GM23338 (cell line): Measurements from ENCODE around the gene SPATC1L. TPM values are rescaled to one million over a fixed set of nuclear protein-coding genes. Genes with fewer than 3 reads are reported as not detected.

Experiments
- ATAC-seq: fragments of 200-7000 bp; cut with Tn5 transposase; 3 replicates; pipeline ENCODE4 v1.9.1; 2020
- DNase-seq: peaks from one replicate; pipeline ENCODE4 v3.0.0-alpha.2; 2015; ENCODE audit warnings: low spot score
- H2AFZ ChIP-seq: fragments of 200-600 bp; sonication (generic); 2 replicates; pipeline ENCODE4 v1.8.0; 2016; ENCODE audit warnings: antibody characterized with exemption, mild to moderate bottlenecking, moderate library complexity
- H3F3A ChIP-seq: fragments of 200-600 bp; sonication (generic); replicated peaks from 2 replicates; pipeline ENCODE4 v1.8.0; 2017; ENCODE audit warnings: antibody characterized with exemption, mixed run types, low read depth
- H3K27ac ChIP-seq: fragments of 200-600 bp; sonication (generic); 2 replicates; pipeline ENCODE4 v1.6.1; 2016; ENCODE audit warnings: low read depth
- H3K27me3 ChIP-seq: fragments of 200-600 bp; sonication (generic); 2 replicates; pipeline ENCODE4 v1.8.0; 2016; ENCODE audit warnings: mild to moderate bottlenecking, mixed run types, moderate library complexity; ENCODE audit not compliant: insufficient read depth
- H3K36me3 ChIP-seq: fragments of 200-600 bp; sonication (generic); 2 replicates; pipeline ENCODE4 v1.8.0; 2016; ENCODE audit warnings: mild to moderate bottlenecking; ENCODE audit not compliant: insufficient read depth
- H3K4me1 ChIP-seq: fragments of 200-600 bp; sonication (generic); 2 replicates; pipeline ENCODE4 v1.8.0; 2016; ENCODE audit warnings: mild to moderate bottlenecking, moderate library complexity; ENCODE audit not compliant: insufficient read depth
- H3K4me2 ChIP-seq: fragments of 200-600 bp; sonication (generic); 2 replicates; pipeline ENCODE4 v1.7.1; 2017; ENCODE audit warnings: mixed run types
- H3K4me3 ChIP-seq: fragments of 200-600 bp; sonication (generic); 2 replicates; pipeline ENCODE4 v1.6.1; 2016; ENCODE audit warnings: mixed run types
- H3K79me2 ChIP-seq: fragments of 200-600 bp; sonication (generic); replicated peaks from 2 replicates; pipeline ENCODE4 v1.8.0; 2017; ENCODE audit warnings: mild to moderate bottlenecking; ENCODE audit not compliant: insufficient read depth
- H3K9me2 ChIP-seq: fragments of 200-600 bp; sonication (generic); 2 replicates; pipeline ENCODE4 v1.8.0; 2017; ENCODE audit not compliant: insufficient read depth
- H4K20me1 ChIP-seq: fragments of 200-600 bp; sonication (generic); replicated peaks from 2 replicates; pipeline ENCODE4 v1.8.0; 2017; ENCODE audit warnings: mild to moderate bottlenecking; ENCODE audit not compliant: insufficient read depth
- H3K27ac Mint-ChIP-seq: 2 replicates; pipeline ENCODE4 v1.8.0; 2020; ENCODE audit warnings: inconsistent platforms, mild to moderate bottlenecking, moderate library complexity, mixed read lengths
- H3K27me3 Mint-ChIP-seq: 3 replicates; pipeline ENCODE4 v1.8.0; 2022; ENCODE audit warnings: low read depth, mild to moderate bottlenecking, moderate library complexity, mixed read lengths, inconsistent platforms; ENCODE audit not compliant: insufficient read depth, poor library complexity
- H3K36me3 Mint-ChIP-seq: 3 replicates; pipeline ENCODE4 v1.8.0; 2021; ENCODE audit warnings: low read depth, mild to moderate bottlenecking, inconsistent platforms, moderate library complexity, mixed read lengths
- H3K4me1 Mint-ChIP-seq: 3 replicates; pipeline ENCODE4 v1.8.0; 2020; ENCODE audit warnings: mild to moderate bottlenecking, inconsistent platforms, mixed read lengths
- H3K4me3 Mint-ChIP-seq: 3 replicates; pipeline ENCODE4 v1.8.0; 2021; ENCODE audit warnings: moderate library complexity, mild to moderate bottlenecking, inconsistent platforms, mixed read lengths
- H3K9me3 Mint-ChIP-seq: 3 replicates; pipeline ENCODE4 v1.8.0; 2020; ENCODE audit warnings: moderate library complexity, mild to moderate bottlenecking, inconsistent platforms, mixed read lengths
- CREB1 ChIP-seq: fragments of 250-450 bp; sonication (Bioruptor Pico); IDR thresholded peaks from 2 replicates; pipeline ENCODE4 v1.5.0; 2020; ENCODE audit warnings: low read depth, mild to moderate bottlenecking, moderate library complexity
- ETS1 ChIP-seq: IDR thresholded peaks from 2 replicates; pipeline ENCODE4 v1.6.1; 2016; ENCODE audit warnings: antibody characterized with exemption
- EZH2 ChIP-seq: fragments of 200-600 bp; sonication (generic); IDR thresholded peaks from one replicate; pipeline ENCODE4 v1.8.0; 2017; ENCODE audit warnings: antibody characterized with exemption, mild to moderate bottlenecking, low read depth; ENCODE audit not compliant: unreplicated experiment
- EZH2phosphoT487 ChIP-seq: fragments of 200-600 bp; sonication (generic); IDR thresholded peaks from one replicate; pipeline ENCODE4 v1.8.1; 2018; ENCODE audit warnings: antibody characterized with exemption; ENCODE audit not compliant: unreplicated experiment
- JUNB ChIP-seq: IDR thresholded peaks from one replicate; pipeline ENCODE4 v1.6.1; 2016; ENCODE audit warnings: antibody characterized with exemption; ENCODE audit not compliant: unreplicated experiment
- NANOG ChIP-seq: IDR thresholded peaks from 2 replicates; pipeline ENCODE4 v1.6.1; 2016; ENCODE audit warnings: antibody characterized with exemption, borderline replicate concordance
- POLR2AphosphoS5 ChIP-seq: IDR thresholded peaks from 2 replicates; pipeline ENCODE4 v1.6.1; 2016; ENCODE audit warnings: antibody characterized with exemption, low read depth
- REST ChIP-seq: IDR thresholded peaks from one replicate; pipeline ENCODE4 v1.6.1; 2018; ENCODE audit warnings: antibody characterized with exemption; ENCODE audit not compliant: unreplicated experiment
- STAT1 ChIP-seq: IDR thresholded peaks from one replicate; pipeline ENCODE4 v1.6.1; 2016; ENCODE audit warnings: antibody characterized with exemption; ENCODE audit not compliant: unreplicated experiment
- ZNF114 ChIP-seq: fragments of 250-450 bp; sonication (Bioruptor Pico); IDR thresholded peaks from 2 replicates; pipeline ENCODE4 v1.5.0; 2020; ENCODE audit warnings: mild to moderate bottlenecking, moderate library complexity
- ZNF331 ChIP-seq: fragments of 250-450 bp; sonication (Bioruptor Pico); IDR thresholded peaks from 2 replicates; pipeline ENCODE4 v1.5.0; 2020; ENCODE audit warnings: low read depth, mild to moderate bottlenecking, moderate library complexity
- polyA plus RNA-seq: library from polyadenylated mRNA; unstranded; fragments of >200 nt; fragmentation: Nextera tagmentation; extraction: Ambion mirVana; gene quantifications from 2 replicates; pipeline ENCODE4 v1.2.1, GENCODE V29; 2016
- total RNA-seq: library from RNA; depleted of rRNA; stranded (reverse); fragments of >200 nt; shearing (Covaris generic); gene quantifications from 2 replicates; pipeline ENCODE4 v1.2.3, GENCODE V29; 2014
- TF ChIP-seq, protein P1 (sequence below), 2 experiments: fragments of 200-600 bp in 1 of 2; sonication (generic) in 1 of 2; conservative IDR thresholded peaks; 2 replicates each; pipeline versions ENCODE4 v1.5.1 to v1.6.1; 2016 to 2017; ENCODE audit warnings: antibody characterized with exemption in 2 of 2, low read depth in 2 of 2, mild to moderate bottlenecking in 2 of 2, moderate library complexity in 1 of 2
- TF ChIP-seq, protein P2 (sequence below): fragments of 250-450 bp; sonication (Bioruptor Pico); IDR thresholded peaks from 2 replicates; pipeline ENCODE4 v1.5.0; 2020; ENCODE audit warnings: mild to moderate bottlenecking, moderate library complexity

The SPATC1L gene
- total and polyA plus RNA-seq, 2 experiments from 2014 or later: 37.6 to 70.2 TPM

- Mint-ChIP-seq H3K4me3 (no peak overlapping the region), H3K4me1 (no peaks in the 10 kb centered on the region; the same call in 2 of the 3 replicates), H3K27me3 (peaks cover 4% of the 10 kb centered on the region), H3K9me3 (no peaks in the 10 kb centered on the region), H3K36me3 (peaks cover 28% of the 10 kb centered on the region), H3K27ac (no peak overlapping the region)
- H3K9me2 ChIP-seq: no peaks in the 10 kb centered on the region
- H3K27ac ChIP-seq: no peak overlapping the region
- H3K4me2 ChIP-seq: no peak overlapping the region
- no peak for ATAC-seq
- no peaks in the 10 kb centered on the region for H3K27me3 ChIP-seq
- H4K20me1 ChIP-seq: no peaks in the 10 kb centered on the region; the same call in 1 of the 2 replicates
- 0 out of 2 replicates have a peak, but pooled peaks cover 5% of the 10 kb centered on the region for H3K79me2 ChIP-seq
- no peak for TF ChIP-seq JUNB
- TF ChIP-seq NANOG: no peak
- TF ChIP-seq ZNF114 (CRISPR knock-in tag): no peak
- TF ChIP-seq REST: no peak
- no peak for TF ChIP-seq ETS1
- TF ChIP-seq, protein P1, sequence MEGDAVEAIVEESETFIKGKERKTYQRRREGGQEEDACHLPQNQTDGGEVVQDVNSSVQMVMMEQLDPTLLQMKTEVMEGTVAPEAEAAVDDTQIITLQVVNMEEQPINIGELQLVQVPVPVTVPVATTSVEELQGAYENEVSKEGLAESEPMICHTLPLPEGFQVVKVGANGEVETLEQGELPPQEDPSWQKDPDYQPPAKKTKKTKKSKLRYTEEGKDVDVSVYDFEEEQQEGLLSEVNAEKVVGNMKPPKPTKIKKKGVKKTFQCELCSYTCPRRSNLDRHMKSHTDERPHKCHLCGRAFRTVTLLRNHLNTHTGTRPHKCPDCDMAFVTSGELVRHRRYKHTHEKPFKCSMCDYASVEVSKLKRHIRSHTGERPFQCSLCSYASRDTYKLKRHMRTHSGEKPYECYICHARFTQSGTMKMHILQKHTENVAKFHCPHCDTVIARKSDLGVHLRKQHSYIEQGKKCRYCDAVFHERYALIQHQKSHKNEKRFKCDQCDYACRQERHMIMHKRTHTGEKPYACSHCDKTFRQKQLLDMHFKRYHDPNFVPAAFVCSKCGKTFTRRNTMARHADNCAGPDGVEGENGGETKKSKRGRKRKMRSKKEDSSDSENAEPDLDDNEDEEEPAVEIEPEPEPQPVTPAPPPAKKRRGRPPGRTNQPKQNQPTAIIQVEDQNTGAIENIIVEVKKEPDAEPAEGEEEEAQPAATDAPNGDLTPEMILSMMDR (conservative IDR thresholded peaks at IDR 0.05; ENCODE audit: low read depth in 2 of 2): no peak
- TF ChIP-seq POLR2AphosphoS5: no peak
- no peak for TF ChIP-seq CREB1
- TF ChIP-seq ZNF331 (CRISPR knock-in tag): no peak
- TF ChIP-seq STAT1: no peak
- TF ChIP-seq EZH2: no peak
- TF ChIP-seq, protein P2, sequence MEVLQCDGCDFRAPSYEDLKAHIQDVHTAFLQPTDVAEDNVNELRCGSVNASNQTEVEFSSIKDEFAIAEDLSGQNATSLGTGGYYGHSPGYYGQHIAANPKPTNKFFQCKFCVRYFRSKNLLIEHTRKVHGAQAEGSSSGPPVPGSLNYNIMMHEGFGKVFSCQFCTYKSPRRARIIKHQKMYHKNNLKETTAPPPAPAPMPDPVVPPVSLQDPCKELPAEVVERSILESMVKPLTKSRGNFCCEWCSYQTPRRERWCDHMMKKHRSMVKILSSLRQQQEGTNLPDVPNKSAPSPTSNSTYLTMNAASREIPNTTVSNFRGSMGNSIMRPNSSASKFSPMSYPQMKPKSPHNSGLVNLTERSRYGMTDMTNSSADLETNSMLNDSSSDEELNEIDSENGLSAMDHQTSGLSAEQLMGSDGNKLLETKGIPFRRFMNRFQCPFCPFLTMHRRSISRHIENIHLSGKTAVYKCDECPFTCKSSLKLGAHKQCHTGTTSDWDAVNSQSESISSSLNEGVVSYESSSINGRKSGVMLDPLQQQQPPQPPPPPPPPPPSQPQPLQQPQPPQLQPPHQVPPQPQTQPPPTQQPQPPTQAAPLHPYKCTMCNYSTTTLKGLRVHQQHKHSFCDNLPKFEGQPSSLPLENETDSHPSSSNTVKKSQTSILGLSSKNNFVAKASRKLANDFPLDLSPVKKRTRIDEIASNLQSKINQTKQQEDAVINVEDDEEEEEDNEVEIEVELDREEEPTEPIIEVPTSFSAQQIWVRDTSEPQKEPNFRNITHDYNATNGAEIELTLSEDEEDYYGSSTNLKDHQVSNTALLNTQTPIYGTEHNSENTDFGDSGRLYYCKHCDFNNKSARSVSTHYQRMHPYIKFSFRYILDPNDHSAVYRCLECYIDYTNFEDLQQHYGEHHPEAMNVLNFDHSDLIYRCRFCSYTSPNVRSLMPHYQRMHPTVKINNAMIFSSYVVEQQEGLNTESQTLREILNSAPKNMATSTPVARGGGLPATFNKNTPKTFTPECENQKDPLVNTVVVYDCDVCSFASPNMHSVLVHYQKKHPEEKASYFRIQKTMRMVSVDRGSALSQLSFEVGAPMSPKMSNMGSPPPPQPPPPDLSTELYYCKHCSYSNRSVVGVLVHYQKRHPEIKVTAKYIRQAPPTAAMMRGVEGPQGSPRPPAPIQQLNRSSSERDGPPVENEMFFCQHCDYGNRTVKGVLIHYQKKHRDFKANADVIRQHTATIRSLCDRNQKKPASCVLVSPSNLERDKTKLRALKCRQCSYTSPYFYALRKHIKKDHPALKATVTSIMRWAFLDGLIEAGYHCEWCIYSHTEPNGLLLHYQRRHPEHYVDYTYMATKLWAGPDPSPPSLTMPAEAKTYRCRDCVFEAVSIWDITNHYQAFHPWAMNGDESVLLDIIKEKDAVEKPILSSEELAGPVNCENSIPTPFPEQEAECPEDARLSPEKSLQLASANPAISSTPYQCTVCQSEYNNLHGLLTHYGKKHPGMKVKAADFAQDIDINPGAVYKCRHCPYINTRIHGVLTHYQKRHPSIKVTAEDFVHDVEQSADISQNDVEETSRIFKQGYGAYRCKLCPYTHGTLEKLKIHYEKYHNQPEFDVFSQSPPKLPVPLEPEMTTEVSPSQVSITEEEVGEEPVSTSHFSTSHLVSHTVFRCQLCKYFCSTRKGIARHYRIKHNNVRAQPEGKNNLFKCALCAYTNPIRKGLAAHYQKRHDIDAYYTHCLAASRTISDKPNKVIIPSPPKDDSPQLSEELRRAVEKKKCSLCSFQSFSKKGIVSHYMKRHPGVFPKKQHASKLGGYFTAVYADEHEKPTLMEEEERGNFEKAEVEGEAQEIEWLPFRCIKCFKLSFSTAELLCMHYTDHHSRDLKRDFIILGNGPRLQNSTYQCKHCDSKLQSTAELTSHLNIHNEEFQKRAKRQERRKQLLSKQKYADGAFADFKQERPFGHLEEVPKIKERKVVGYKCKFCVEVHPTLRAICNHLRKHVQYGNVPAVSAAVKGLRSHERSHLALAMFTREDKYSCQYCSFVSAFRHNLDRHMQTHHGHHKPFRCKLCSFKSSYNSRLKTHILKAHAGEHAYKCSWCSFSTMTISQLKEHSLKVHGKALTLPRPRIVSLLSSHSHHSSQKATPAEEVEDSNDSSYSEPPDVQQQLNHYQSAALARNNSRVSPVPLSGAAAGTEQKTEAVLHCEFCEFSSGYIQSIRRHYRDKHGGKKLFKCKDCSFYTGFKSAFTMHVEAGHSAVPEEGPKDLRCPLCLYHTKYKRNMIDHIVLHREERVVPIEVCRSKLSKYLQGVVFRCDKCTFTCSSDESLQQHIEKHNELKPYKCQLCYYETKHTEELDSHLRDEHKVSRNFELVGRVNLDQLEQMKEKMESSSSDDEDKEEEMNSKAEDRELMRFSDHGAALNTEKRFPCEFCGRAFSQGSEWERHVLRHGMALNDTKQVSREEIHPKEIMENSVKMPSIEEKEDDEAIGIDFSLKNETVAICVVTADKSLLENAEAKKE: no peak
- TF ChIP-seq EZH2phosphoT487: no peak
- H3K4me1 ChIP-seq: no peaks in the 10 kb centered on the region
- H3K36me3 ChIP-seq: peaks cover 7% of the 10 kb centered on the region; the same call in 1 of the 2 replicates
- H3K4me3 ChIP-seq: no peak overlapping the region
- no peak overlapping the region for H2AFZ ChIP-seq
- DNase-seq: no peak
- H3F3A ChIP-seq: no peaks in the 10 kb centered on the region
Measured at GRCh38 chr21:46211376-46211775, 27.1 kb upstream of the SPATC1L start.
